Measurements from ENCODE around the gene TLE2.

The TLE2 gene

GRCh38 chr19:3061182-3062161 is 32.4 kb upstream of the TLE2 start:
- peak overlapping the region; percentile 61 to 77 for H3K4ac ChIP-seq (ENCODE audit: low read depth in 1 of 2, low read length in 2 of 2)
- peak overlapping the region in 1 of 2 experiments; percentile 70 for H3K23ac ChIP-seq (ENCODE audit: low read length in 2 of 2)
- peak overlapping the region; percentile 44 to 53 for H3K14ac ChIP-seq (ENCODE audit: low read length in 2 of 2)
- peak overlapping the region; percentile 72 to 88 for H3K18ac ChIP-seq (ENCODE audit: low read depth in 1 of 2, low read length in 2 of 2)
- peak overlapping the region; percentile 87 for H2AK5ac ChIP-seq (ENCODE audit: low read length, severe bottlenecking)
- H4K8ac ChIP-seq (ENCODE audit: low read length): peak overlapping the region; percentile 93
- H2BK12ac ChIP-seq (ENCODE audit: low read length in 2 of 2): peak overlapping the region in 1 of 2 experiments; percentile 27
- no peak for DNase-seq
- H3K79me1 ChIP-seq (replicated peaks; ENCODE audit: low read length, poor library complexity, severe bottlenecking): peaks cover 18% of the 10 kb centered on the region
- H3K4me3 ChIP-seq (ENCODE audit: insufficient read depth in 1 of 2, low read depth in 1 of 2, low read length in 2 of 2): peak overlapping the region; percentile 78 to 84
- H3K9ac ChIP-seq (ENCODE audit: low read length): peak overlapping the region; percentile 88
- peaks cover 27 to 39% of the 10 kb centered on the region in 2 experiments for H3K36me3 ChIP-seq (ENCODE audit: control insufficient read depth in 1 of 2, insufficient read depth in 2 of 2, low read depth in 1 of 2, low read length in 2 of 2)
- no peak overlapping the region for H2AFZ ChIP-seq (ENCODE audit: low read depth, low read length)
- H3K9me3 ChIP-seq (ENCODE audit: control insufficient read depth, low read length): no peaks in the 10 kb centered on the region
- no peaks in the 10 kb centered on the region for H3K27me3 ChIP-seq (ENCODE audit: control insufficient read depth in 1 of 2, insufficient read depth in 1 of 2, low read length in 2 of 2)
- H2BK120ac ChIP-seq (ENCODE audit: low read depth, low read length): peak overlapping the region; percentile 99
- peak overlapping the region; percentile 60 for H2BK15ac ChIP-seq (ENCODE audit: low read depth, poor library complexity, severe bottlenecking)
- 2% methylated on average over 46 of the region's 88 CpGs for WGBS
- H4K91ac ChIP-seq (ENCODE audit: low read length): peak overlapping the region; percentile 82
- peaks cover 39% of the 10 kb centered on the region for H3K4me1 ChIP-seq (ENCODE audit: control insufficient read depth, insufficient read depth, low read depth, low read length)
- peak overlapping the region; percentile 96 for H3K4me2 ChIP-seq (ENCODE audit: low read length, poor library complexity, severe bottlenecking)
- H3K27ac ChIP-seq (ENCODE audit: low read length, poor library complexity, severe bottlenecking): peak overlapping the region; percentile 75
- H2BK5ac ChIP-seq (ENCODE audit: low read depth, low read length, poor library complexity, severe bottlenecking): peak overlapping the region; percentile 35

DNA sequence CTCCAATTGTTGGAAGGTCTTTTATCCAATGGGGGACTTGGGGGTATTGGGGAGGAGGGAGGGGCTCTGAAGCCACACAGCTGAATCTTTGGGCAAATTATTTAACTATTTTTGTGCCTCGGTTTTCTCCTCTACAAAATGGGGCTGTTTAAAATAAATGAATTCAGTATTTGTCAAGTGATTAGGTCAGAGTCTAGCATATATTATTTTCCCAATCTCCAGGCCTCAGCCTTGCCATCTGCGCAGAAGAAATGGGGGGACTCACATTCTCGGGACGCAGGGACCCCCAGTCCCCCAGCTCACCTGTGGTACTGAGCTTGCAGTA is 31.7 kb upstream of the TLE2 start:
- Histone ChIP-seq H3K4me1 (ENCODE audit: control insufficient read depth, insufficient read depth, low read depth, low read length) (peaks cover 43% of the 10 kb centered on the region), H4K8ac (ENCODE audit: low read length) (peak overlapping the region; percentile 93), H2BK120ac (ENCODE audit: low read depth, low read length) (peak overlapping the region; percentile 99), H3K23ac (ENCODE audit: low read length in 2 of 2) (peak overlapping the region in 1 of 2 experiments; percentile 70), H3K79me1 (replicated peaks; ENCODE audit: low read length, poor library complexity, severe bottlenecking) (peaks cover 18% of the 10 kb centered on the region), H2BK5ac (ENCODE audit: low read depth, low read length, poor library complexity, severe bottlenecking) (no peak overlapping the region), H3K18ac (ENCODE audit: low read depth in 1 of 2, low read length in 2 of 2) (peak overlapping the region; percentile 40 to 88), H3K4ac (ENCODE audit: low read depth in 1 of 2, low read length in 2 of 2) (peak overlapping the region in 1 of 2 experiments; percentile 77), H3K14ac (ENCODE audit: low read length in 2 of 2) (peak overlapping the region in 1 of 2 experiments; percentile 53), H4K91ac (ENCODE audit: low read length) (peak overlapping the region; percentile 73), H2BK15ac (ENCODE audit: low read depth, poor library complexity, severe bottlenecking) (no peak overlapping the region), H2BK12ac (ENCODE audit: low read length in 2 of 2) (no peak overlapping the region), H2AFZ (ENCODE audit: low read depth, low read length) (no peak overlapping the region), H2AK5ac (ENCODE audit: low read length, severe bottlenecking) (peak overlapping the region; percentile 87), H3K27me3 (ENCODE audit: control insufficient read depth in 1 of 2, insufficient read depth in 1 of 2, low read length in 2 of 2) (no peaks in the 10 kb centered on the region), H3K9me3 (ENCODE audit: control insufficient read depth, low read length) (no peaks in the 10 kb centered on the region), H3K4me2 (ENCODE audit: low read length, poor library complexity, severe bottlenecking) (peak overlapping the region; percentile 96), H3K4me3 (ENCODE audit: insufficient read depth in 1 of 2, low read depth in 1 of 2, low read length in 2 of 2) (peak overlapping the region; percentile 78 to 84), H3K27ac (ENCODE audit: low read length, poor library complexity, severe bottlenecking) (peak overlapping the region; percentile 66), H3K9ac (ENCODE audit: low read length) (peak overlapping the region; percentile 88), H3K36me3 (ENCODE audit: control insufficient read depth in 1 of 2, insufficient read depth in 2 of 2, low read depth in 1 of 2, low read length in 2 of 2) (peaks cover 27 to 45% of the 10 kb centered on the region in 2 experiments)
- 72% methylated on average over 3 of the region's 4 CpGs for WGBS
- no peak for DNase-seq

DNA sequence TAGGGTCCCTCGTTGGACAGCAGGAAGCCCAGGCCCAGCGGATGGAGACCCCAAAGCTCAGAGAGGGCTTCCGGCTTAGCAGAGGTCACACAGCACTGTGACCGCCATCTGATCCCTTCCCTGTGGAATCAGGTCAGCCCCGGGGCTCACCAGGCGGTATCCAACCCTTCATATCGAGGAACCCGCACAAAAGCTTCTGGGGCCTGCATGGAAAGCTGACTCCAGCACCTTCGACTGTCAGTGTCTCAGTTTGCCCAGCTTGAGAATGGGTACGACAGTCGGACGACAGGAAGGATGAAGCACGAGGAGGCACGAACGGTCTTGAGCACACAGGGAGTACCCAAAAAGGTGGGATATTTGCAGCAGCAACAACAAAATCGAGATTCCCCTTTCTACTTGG is 30.6 kb upstream of the TLE2 start:
- 95% methylated on average over 16 of the region's 16 CpGs for WGBS
- H2BK120ac ChIP-seq (ENCODE audit: low read depth, low read length): no peak overlapping the region
- no peak overlapping the region for H3K23ac ChIP-seq (ENCODE audit: low read length in 2 of 2)
- no peak overlapping the region for H2AK5ac ChIP-seq (ENCODE audit: low read length, severe bottlenecking)
- H3K79me1 ChIP-seq (replicated peaks; ENCODE audit: low read length, poor library complexity, severe bottlenecking): peaks cover 18% of the 10 kb centered on the region
- peak overlapping the region in 1 of 2 experiments; percentile 64 for H2BK12ac ChIP-seq (ENCODE audit: low read length in 2 of 2)
- H4K8ac ChIP-seq (ENCODE audit: low read length): no peak overlapping the region
- H3K14ac ChIP-seq (ENCODE audit: low read length in 2 of 2): no peak overlapping the region
- no peaks in the 10 kb centered on the region for H3K9me3 ChIP-seq (ENCODE audit: control insufficient read depth, low read length)
- no peak overlapping the region for H3K4me2 ChIP-seq (ENCODE audit: low read length, poor library complexity, severe bottlenecking)
- H3K4me3 ChIP-seq (ENCODE audit: insufficient read depth in 1 of 2, low read depth in 1 of 2, low read length in 2 of 2): no peak overlapping the region
- H3K9ac ChIP-seq (ENCODE audit: low read length): no peak overlapping the region
- no peak overlapping the region for H3K4ac ChIP-seq (ENCODE audit: low read depth in 1 of 2, low read length in 2 of 2)
- DNase-seq: no peak
- no peaks in the 10 kb centered on the region for H3K27me3 ChIP-seq (ENCODE audit: control insufficient read depth in 1 of 2, insufficient read depth in 1 of 2, low read length in 2 of 2)
- H3K18ac ChIP-seq (ENCODE audit: low read depth in 1 of 2, low read length in 2 of 2): no peak overlapping the region
- H2AFZ ChIP-seq (ENCODE audit: low read depth, low read length): no peak overlapping the region
- no peak overlapping the region for H3K27ac ChIP-seq (ENCODE audit: low read length, poor library complexity, severe bottlenecking)
- peaks cover 39 to 56% of the 10 kb centered on the region in 2 experiments for H3K36me3 ChIP-seq (ENCODE audit: control insufficient read depth in 1 of 2, insufficient read depth in 2 of 2, low read depth in 1 of 2, low read length in 2 of 2)
- H2BK15ac ChIP-seq (ENCODE audit: low read depth, poor library complexity, severe bottlenecking): no peak overlapping the region
- H4K91ac ChIP-seq (ENCODE audit: low read length): no peak overlapping the region
- peaks cover 52% of the 10 kb centered on the region for H3K4me1 ChIP-seq (ENCODE audit: control insufficient read depth, insufficient read depth, low read depth, low read length)
- H2BK5ac ChIP-seq (ENCODE audit: low read depth, low read length, poor library complexity, severe bottlenecking): no peak overlapping the region

- WGBS: 97% methylated on average over 9 of the region's 10 CpGs
- no peaks in the 10 kb centered on the region for H3K27me3 ChIP-seq (ENCODE audit: control insufficient read depth in 1 of 2, insufficient read depth in 1 of 2, low read length in 2 of 2)
Measured at GRCh38 chr19:3058821-3059314, 29.8 kb upstream of the TLE2 start.

More at GRCh38 chr19:3058821-3059314, 29.8 kb upstream of the TLE2 start:
- no peaks in the 10 kb centered on the region for H3K9me3 ChIP-seq (ENCODE audit: control insufficient read depth, low read length)
- no peak overlapping the region for H3K9ac ChIP-seq (ENCODE audit: low read length)
- H3K18ac ChIP-seq (ENCODE audit: low read depth in 1 of 2, low read length in 2 of 2): no peak overlapping the region
- no peak overlapping the region for H2BK120ac ChIP-seq (ENCODE audit: low read depth, low read length)
- no peak overlapping the region for H2AK5ac ChIP-seq (ENCODE audit: low read length, severe bottlenecking)
- no peak overlapping the region for H3K4ac ChIP-seq (ENCODE audit: low read depth in 1 of 2, low read length in 2 of 2)
- H3K79me1 ChIP-seq (replicated peaks; ENCODE audit: low read length, poor library complexity, severe bottlenecking): peaks cover 18% of the 10 kb centered on the region
- no peak for DNase-seq
- H3K4me3 ChIP-seq (ENCODE audit: insufficient read depth in 1 of 2, low read depth in 1 of 2, low read length in 2 of 2): no peak overlapping the region
- H4K8ac ChIP-seq (ENCODE audit: low read length): no peak overlapping the region
- no peak overlapping the region for H3K27ac ChIP-seq (ENCODE audit: low read length, poor library complexity, severe bottlenecking)
- H3K4me1 ChIP-seq (ENCODE audit: control insufficient read depth, insufficient read depth, low read depth, low read length): peaks cover 56% of the 10 kb centered on the region
- H4K91ac ChIP-seq (ENCODE audit: low read length): no peak overlapping the region
- H2BK5ac ChIP-seq (ENCODE audit: low read depth, low read length, poor library complexity, severe bottlenecking): no peak overlapping the region
- H2AFZ ChIP-seq (ENCODE audit: low read depth, low read length): no peak overlapping the region
- no peak overlapping the region for H3K4me2 ChIP-seq (ENCODE audit: low read length, poor library complexity, severe bottlenecking)
- H3K36me3 ChIP-seq (ENCODE audit: control insufficient read depth in 1 of 2, insufficient read depth in 2 of 2, low read depth in 1 of 2, low read length in 2 of 2): peaks cover 46 to 64% of the 10 kb centered on the region in 2 experiments
- no peak overlapping the region for H3K23ac ChIP-seq (ENCODE audit: low read length in 2 of 2)
- H2BK15ac ChIP-seq (ENCODE audit: low read depth, poor library complexity, severe bottlenecking): no peak overlapping the region
- H3K14ac ChIP-seq (ENCODE audit: low read length in 2 of 2): no peak overlapping the region
- H2BK12ac ChIP-seq (ENCODE audit: low read length in 2 of 2): no peak overlapping the region
